ENCODE measurements around the gene MARCHF10. TPM values are rescaled to one million over a fixed set of nuclear protein-coding genes. Genes with fewer than 3 reads are reported as not detected.
"Not testable (repeated sequence)": the region's sequence is repeated elsewhere in the genome, so short reads cannot be mapped to it uniquely, and the experiment has no call there.

Gene MARCHF10
- polyA plus RNA-seq, 1 donor, result 1.00 TPM

GRCh38 chr17:62786646-62787045 lies 21.5 kb downstream of the MARCHF10 start:
- DNase-seq, result no peak

DNA sequence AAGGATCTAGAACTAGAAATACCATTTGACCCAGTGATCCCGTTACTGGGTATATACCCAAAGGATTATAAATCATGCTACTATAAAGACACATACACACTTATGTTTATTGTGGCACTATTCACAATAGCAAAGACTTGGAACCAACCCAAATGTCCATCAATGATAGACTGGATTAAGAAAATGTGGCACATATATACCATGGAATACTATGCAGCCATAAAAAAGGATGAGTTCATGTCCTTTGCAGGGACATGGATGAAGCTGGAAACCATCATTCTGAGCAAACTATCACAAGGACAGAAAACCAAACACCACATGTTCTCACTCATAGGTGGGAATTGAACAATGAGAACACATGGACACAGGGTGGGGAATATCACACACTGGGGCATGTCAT lies 22.1 kb downstream of the MARCHF10 start:
- not testable (repeated sequence) for DNase-seq

DNA sequence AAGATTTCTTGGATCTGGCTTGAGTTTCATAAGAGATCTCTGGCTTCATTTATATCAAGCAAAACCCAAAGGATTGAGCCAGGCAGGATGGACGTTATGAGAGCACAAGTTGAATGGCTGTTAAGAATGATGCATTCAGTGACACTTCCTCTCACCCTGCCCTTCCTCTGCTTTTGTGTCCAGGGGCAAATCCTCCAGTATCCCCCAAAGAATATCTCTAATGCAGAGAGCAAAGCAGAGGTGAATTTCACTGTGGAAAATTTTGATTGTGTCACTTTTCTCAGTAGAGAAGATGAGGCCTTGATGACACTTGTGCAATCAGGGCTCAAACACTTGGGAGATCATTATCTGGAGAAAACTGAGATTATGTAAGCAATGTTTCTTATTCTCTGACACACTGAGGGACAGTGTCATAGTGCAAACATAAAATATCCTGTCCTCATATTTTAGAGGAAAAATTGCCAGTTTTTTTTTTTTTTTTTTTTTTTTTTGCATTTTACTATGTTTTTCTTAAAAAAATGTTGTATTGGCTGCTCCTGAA lies 25.3 kb downstream of the MARCHF10 start:
- DNase-seq, result no peak

DNA sequence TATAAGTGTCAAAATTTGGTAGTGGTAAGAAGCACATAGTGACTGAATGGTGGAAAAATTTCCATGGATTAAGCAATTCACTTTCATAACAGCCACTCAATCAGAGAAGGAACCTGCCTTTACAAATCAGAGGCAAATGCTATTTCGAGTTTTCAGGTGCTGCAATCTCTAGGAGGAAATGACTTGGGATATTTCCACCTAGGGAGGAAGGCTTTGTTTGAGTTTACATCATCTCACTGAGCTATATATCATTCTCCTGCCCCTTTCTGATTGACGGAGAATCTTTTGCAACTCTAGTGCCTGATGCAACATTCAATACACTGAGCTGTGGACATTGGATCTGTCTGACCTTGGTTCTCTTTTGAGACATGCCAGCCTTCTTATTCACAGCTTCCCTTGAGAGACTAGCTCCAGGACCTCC lies 26.3 kb downstream of the MARCHF10 start:
- DNase-seq, result no peak

DNA sequence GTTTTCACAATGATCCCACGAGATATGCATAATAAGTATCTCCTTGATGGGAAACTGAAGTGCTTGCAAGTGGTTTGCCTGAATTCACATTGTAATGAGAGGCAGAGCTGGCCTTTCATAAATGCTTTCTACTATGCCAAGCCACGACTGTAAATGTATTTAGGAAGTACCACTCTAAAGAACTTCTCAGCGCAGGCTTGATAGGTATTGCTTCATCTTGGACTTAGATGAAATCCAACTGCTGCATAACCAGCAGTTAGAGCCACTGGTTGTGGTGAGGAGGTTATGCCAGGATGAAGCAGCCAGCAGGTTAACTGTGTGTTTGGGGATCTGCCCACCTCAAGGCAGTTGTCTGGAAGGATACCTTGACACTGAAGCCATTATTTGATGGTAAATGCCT lies 26.8 kb downstream of the MARCHF10 start:
- no peak for DNase-seq

GRCh38 chr17:62780951-62781350 lies 27.2 kb downstream of the MARCHF10 start:
- no peak for DNase-seq

- DNase-seq, result no peak
Observed at GRCh38 chr17:62780269-62780668, 27.8 kb downstream of the MARCHF10 start.

DNA sequence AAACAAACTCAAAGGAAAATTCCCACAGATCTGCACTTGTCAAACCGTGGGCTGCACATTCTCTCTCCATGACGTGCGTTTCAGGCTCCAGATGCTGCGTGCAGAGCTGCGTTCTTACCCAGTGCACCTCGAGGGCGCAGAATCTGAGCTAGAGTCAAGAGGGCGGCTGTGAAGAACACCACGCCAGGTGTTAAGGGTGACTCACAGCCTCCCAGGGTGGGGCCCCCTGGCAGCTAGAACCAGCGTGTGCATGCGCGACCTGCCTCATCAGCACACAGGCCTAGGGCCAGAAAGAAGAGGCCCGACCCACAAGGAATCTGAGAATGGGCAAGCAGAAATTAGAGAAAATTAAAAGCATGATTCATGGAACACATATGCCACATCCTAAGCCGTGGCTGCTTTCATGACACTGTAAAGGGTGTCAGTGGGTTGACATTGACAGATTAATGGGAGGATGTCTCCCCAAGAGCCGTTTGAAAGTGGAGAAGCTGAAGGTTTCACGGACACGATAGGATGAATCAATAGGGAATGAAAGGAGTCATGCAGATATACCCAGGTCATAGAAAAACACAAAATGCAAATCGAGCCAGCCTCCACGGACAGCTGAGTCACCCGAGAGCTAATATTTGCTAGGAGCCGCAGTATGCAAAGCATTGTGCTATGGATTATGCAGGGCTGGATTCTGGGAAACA lies 29.0 kb downstream of the MARCHF10 start:
- DNase-seq, result no peak

- no peak for DNase-seq
Observed at GRCh38 chr17:62775876-62776275, 32.2 kb downstream of the MARCHF10 start.

- DNase-seq, result no peak
Observed at GRCh38 chr17:62774338-62774737, 33.8 kb downstream of the MARCHF10 start.

DNA sequence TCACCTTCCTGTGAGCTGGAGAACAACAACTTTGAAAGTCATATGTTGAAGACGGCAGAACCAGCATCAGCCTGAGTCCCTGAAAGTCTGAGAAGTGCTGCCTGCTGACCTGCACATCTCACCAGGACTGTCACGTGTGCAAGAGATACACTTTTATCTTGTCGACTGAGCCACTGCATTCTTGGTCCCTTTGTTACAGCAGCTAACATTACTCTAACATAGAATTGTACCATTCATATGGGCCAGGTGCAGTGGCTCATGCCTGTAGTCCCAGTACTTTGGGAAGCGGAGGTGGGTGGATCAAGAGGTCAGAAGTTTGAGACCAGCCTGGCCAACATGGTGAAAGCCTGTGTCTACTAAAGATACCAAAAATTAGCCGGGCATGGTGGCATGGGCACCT lies 40.1 kb downstream of the MARCHF10 start:
- DNase-seq, result no peak

GRCh38 chr17:62765351-62765750 lies 42.8 kb downstream of the MARCHF10 start:
- no peak for DNase-seq

- DNase-seq, result no peak
Observed at GRCh38 chr17:62763891-62764600, 44.1 kb downstream of the MARCHF10 start.

DNA sequence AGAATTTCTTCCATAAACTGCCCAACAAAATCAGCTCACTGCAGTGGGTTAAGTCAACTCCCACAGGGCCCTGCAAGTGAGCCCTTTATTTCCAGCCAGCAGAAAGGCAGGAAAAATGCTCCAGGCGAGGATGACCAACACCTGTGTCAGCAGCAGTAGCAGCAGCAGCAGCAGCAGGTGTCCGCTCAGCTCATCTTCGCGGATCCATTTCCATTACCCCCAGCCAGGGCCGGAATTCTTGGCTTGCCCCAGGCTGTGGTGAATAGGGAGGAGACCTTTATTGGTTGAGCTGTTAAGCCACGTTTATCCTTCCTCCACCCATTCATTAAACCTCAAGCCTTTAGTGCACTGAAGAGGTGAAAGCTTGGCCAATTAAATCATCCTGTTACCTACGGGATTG lies 46.2 kb downstream of the MARCHF10 start:
- DNase-seq, result no peak

DNA sequence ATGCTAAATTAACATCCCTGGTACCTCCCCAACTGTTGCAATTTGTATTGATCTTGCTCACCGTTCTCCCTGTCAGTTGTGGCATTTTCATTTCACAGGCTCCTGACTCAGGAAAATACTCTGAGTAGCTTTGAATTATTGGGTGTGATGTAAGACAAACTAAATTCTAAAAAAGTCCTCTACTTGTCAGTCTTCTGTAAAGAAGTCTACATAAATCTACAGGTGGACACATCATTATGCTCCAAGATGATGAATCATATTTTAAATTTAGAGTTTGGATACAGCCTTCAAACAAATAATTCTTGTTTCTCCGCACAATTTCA lies 47.2 kb downstream of the MARCHF10 start:
- DNase-seq, result no peak

DNA sequence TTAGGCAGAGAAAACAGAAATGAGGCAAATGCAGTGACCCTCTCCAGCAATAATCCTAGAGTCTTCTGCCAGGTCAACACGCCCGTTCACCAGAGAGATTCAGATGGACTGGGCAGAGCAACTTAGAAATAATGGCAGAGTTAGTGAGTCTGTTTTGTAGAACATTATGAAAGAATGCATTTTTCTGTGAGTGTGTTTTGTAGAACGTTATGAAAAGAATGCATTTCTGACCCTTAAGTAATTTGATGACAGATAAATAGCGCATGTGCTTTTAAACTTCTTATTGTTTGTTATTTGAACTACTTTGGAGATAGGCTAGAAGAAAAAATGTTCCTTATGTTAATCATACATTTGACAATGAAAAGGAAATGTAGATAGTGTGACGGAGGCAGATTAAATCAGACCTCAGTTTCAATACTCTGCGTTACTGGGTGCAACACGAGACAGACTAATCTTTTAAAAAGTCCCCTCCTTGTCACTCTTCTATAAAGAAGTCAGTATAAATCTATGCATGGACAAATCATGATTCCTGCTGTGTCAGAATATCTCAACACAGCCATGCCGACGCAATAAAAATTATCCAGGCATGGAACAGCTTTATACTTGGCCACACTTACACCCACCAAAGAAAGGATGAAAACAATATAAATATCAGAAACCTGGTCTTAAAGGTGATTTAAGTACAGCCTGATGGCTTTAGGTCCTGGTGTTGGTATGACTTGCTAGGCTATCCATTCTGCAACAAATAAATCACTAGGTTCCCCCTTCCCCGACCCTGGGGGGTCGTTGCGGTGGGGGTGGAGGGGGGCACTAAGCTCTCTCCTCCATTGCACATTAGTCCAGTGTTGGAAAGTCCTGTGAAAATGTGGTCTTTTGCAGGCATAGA lies 47.8 kb downstream of the MARCHF10 start:
- no peak for DNase-seq

- DNase-seq, result no peak
Observed at GRCh38 chr17:62757500-62757951, 50.6 kb downstream of the MARCHF10 start.

DNA sequence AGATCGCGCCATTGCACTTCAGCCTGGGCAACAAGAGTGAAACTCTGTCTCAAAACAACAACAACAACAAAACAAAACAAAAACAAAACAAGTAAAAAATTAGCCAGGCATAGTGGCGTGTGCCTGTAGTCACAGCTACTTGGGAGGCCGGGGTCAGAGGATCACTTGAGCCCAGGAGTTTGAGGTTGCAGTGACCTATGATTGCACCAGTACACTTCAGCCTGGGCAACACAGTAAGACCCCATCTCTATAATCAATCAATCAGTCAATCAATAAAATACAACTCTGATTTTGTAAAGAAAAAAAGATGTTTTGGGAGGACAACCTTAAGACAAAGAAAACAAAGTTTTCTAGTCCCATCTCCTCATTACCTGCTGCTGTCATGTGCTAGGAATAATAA lies 51.9 kb downstream of the MARCHF10 start:
- no peak for DNase-seq

GRCh38 chr17:62755141-62755851 lies 52.8 kb downstream of the MARCHF10 start:
- DNase-seq, result no peak

DNA sequence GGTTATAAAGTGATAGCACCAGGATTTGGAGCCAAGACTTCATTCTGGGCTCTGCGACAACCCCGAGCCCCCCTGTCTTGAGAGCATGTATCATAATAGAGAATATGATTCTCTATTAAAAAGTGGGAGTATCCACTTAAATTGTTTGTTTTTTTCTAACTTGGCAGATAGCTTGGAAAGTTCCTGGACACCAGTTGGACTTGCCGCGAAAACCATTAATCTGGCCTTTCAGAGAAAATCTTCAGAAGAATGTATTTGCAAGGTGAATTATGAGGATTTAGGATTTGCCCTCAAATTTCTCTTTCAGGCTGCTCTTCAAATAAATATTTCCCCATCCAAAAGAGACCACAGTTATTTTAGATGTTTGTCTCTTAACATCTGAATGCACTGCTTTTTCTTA lies 53.5 kb downstream of the MARCHF10 start:
- no peak for DNase-seq

DNA sequence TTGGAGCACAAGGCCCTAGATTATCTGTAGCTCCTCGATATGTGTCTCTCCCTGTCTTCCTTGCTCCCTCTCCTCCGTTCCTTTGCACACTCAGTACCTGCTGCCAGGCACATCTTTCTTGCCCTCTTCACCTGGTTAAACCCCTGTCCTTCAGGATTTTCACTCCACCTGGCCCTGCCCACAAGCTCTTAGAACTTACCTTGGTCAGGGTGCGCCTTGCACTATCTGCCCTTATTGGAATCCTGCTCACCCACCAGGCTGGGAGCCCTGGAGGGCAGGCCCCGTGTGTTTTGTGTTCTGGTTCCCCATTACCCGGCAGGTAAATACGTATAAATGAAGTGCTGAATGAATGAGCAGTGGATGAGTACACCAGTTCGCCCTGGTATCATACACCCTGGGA lies 54.6 kb downstream of the MARCHF10 start:
- DNase-seq, result no peak

Measured in left kidney (tissue), 2 donors.